Bronchial epithelial cell (primary cell): ENCODE data around the gene SPCS3. TPM values are rescaled to one million over a fixed set of nuclear protein-coding genes. Genes with fewer than 3 reads are reported as not detected.
"Not testable (repeated sequence)": the region's sequence is repeated elsewhere in the genome, so short reads cannot be mapped to it uniquely, and the experiment has no call there.

Source experiments
- DNase-seq: peaks from one replicate; pipeline ENCODE4 v3.0.0-alpha.2; 2010; ENCODE audit warnings: low read depth
- FAIRE-seq: peaks from 2 replicates; lab custom pipeline; 2011; peaks lifted over from hg19 to GRCh38; lab: Jason Lieb, UNC
- H3K27me3 ChIP-seq: 2 replicates; pipeline ENCODE4 v1.5.1; 2011; ENCODE audit warnings: low read length; ENCODE audit not compliant: control insufficient read depth, insufficient read depth
- H3K36me3 ChIP-seq: 2 replicates; pipeline ENCODE4 v1.5.1; 2011; ENCODE audit warnings: low read length; ENCODE audit not compliant: control insufficient read depth, insufficient read depth
- H3K4me3 ChIP-seq: 2 replicates; pipeline ENCODE4 v1.5.1; 2011; ENCODE audit warnings: mild to moderate bottlenecking, low read depth, low read length, control low read depth
- total RNA-seq: library from RNA; depleted of rRNA; stranded (reverse); fragments of >200 nt; gene quantifications from 2 replicates; pipeline ENCODE4 v1.2.1, GENCODE V29; 2014
- TF ChIP-seq, protein P1 (sequence below): IDR thresholded peaks from 2 replicates; pipeline ENCODE4 v1.5.1; 2011; ENCODE audit warnings: mild to moderate bottlenecking, moderate library complexity, low read length, control low read depth, inconsistent platforms; ENCODE audit not compliant: insufficient read depth, severe bottlenecking

SPCS3 gene
- total RNA-seq, 1 donor from 2014 or later: 143 TPM

DNA sequence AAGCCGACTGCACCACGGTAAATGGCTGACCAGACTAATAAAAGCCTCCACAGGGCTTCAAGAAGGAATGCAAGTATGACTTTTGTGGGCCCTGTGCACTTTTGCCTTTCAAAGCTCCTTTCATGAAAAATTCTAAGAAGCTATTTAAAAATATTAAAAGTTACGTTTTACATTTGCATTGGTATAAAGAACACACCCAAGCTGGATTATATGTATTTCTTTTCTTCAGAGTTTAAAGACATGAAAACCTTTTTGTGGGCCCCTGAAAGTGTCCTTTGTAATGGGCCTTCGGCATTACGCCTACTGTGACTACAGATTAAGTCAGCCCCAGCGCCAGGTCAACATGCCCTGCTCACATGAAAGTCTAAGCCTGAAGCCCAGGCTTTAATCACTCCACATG, 30.2 kb upstream of the SPCS3 start:
- no peak for FAIRE-seq
- no peaks in the 10 kb centered on the region for H3K27me3 ChIP-seq
- no peaks in the 10 kb centered on the region for H3K36me3 ChIP-seq
- TF ChIP-seq, protein P1, sequence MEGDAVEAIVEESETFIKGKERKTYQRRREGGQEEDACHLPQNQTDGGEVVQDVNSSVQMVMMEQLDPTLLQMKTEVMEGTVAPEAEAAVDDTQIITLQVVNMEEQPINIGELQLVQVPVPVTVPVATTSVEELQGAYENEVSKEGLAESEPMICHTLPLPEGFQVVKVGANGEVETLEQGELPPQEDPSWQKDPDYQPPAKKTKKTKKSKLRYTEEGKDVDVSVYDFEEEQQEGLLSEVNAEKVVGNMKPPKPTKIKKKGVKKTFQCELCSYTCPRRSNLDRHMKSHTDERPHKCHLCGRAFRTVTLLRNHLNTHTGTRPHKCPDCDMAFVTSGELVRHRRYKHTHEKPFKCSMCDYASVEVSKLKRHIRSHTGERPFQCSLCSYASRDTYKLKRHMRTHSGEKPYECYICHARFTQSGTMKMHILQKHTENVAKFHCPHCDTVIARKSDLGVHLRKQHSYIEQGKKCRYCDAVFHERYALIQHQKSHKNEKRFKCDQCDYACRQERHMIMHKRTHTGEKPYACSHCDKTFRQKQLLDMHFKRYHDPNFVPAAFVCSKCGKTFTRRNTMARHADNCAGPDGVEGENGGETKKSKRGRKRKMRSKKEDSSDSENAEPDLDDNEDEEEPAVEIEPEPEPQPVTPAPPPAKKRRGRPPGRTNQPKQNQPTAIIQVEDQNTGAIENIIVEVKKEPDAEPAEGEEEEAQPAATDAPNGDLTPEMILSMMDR: no peak
- H3K4me3 ChIP-seq: no peak overlapping the region
- no peak for DNase-seq

DNA sequence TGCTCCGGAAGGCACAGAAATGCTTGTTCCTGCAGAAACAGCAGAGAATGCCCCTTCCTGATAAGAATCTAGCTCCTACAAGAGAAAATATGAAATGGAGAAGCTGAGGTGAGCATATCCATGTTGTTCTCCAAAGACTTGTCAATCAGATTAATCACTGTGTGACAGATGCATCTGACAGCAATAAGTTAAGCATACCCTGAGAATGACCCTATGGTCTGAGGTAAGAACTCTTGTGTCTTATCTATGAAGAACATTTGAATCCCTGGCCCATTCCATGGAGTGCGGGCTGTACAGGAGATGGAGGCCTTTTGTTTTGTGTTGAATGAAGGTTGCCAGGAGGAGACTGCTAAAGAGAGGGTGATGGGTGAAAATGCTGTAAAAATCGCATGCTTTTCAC, 29.2 kb upstream of the SPCS3 start:
- no peak for DNase-seq
- no peak for FAIRE-seq
- no peaks in the 10 kb centered on the region for H3K27me3 ChIP-seq
- H3K4me3 ChIP-seq: no peak overlapping the region
- no peaks in the 10 kb centered on the region for H3K36me3 ChIP-seq
- TF ChIP-seq, protein P1: no peak

DNA sequence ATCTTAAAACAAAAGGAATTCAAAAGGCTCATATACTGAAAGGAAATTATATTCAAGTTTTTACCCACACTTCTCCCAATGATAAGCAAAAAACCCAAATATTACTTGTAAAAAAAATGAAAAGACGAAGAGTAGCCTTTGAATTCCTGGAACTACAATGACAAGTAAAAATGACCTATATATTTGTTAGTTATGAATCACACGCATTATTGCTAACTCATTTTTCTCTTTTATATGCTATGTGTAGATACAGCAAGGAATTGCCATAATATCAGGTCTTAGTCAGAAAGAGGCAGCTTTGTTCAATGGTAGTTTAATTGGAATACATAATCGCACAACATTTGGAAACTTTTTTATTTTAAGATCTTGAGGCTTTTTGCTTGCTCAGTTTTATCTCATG, 28.0 kb upstream of the SPCS3 start:
- FAIRE-seq: no peak
- no peak overlapping the region for H3K4me3 ChIP-seq

DNA sequence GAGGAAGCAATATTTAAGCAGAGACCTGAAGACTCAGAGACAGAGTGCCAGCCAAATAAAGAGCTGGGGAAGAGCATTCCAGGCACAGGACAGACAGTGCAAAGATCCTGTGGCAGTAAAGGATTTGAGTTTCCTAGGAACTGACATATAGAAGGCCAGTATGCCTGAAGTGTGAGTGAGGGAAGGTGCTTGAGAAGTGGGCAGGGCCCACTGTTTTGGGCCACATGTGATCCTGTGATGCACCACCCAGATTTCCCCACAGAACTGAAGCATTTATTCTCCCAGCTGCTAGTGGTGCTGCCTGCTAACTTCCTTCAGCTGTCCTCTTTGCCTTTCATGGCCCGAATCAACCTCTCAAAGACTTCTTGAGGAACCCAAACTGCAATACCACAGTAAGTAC, 26.8 kb upstream of the SPCS3 start:
- H3K36me3 ChIP-seq: no peaks in the 10 kb centered on the region
- FAIRE-seq (no peak), DNase-seq (no peak)
- TF ChIP-seq, protein P1: no peak
- no peak overlapping the region for H3K4me3 ChIP-seq
- H3K27me3 ChIP-seq: no peaks in the 10 kb centered on the region

More for the DNA sequence above, 28.0 kb upstream of the SPCS3 start:
- TF ChIP-seq, protein P1: no peak
- H3K36me3 ChIP-seq: no peaks in the 10 kb centered on the region
- H3K27me3 ChIP-seq: no peaks in the 10 kb centered on the region
- DNase-seq: no peak

DNA sequence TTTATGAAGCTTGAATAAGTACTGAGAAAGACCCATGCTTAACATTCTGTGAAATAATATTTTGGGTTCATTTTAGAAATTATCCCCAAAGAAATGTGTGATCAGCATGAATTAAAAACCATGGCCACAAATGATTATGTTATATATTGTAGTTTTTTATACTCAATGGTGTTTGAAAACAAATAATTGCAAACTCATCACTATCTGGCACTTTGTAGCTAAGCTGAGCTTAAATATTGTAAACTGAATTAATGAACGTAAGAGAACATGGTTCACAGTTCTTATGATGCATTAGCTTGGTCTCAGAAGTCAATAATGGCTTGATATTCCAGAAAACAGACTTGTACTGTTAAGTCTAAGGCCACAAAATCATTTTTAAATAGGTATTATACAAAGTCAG, 26.1 kb upstream of the SPCS3 start:
- Histone ChIP-seq H3K36me3 (no peaks in the 10 kb centered on the region), H3K4me3 (no peak overlapping the region), H3K27me3 (no peaks in the 10 kb centered on the region)
- DNase-seq: no peak
- TF ChIP-seq, protein P1: no peak
- no peak for FAIRE-seq

DNA sequence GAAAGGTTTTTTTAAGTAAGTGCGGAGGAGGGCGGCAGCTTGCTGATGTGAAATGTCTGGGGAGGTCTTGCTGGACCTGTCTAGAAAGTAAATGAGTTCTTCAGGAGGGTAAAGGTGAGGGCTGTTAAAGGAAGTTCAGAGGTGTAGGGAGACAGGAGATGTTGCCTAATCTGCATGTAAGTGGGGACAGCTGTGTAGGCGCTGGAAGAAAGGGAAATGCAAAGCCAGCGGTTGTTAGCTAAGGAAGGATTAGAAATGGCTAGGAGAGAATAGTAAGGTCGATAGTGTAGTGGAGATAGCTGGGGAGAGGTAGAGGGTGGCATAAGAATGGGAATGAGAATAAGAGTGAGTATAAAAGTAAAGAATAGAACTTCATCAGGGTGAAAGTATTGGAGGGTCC, 23.9 kb upstream of the SPCS3 start:
- not testable (repeated sequence) for FAIRE-seq, DNase-seq, H3K36me3 ChIP-seq, H3K27me3 ChIP-seq, H3K4me3 ChIP-seq
